CD14-positive monocyte (primary cell): ENCODE results near the gene ECSCR. TPM values are rescaled to one million over a fixed set of nuclear protein-coding genes. Genes with fewer than 3 reads are reported as not detected.
A peak's percentile ranks its signal among the peaks of the same experiment; 100 is the strongest.

ENCODE experiments used
- DNase-seq, 3 donors: peaks; one replicate each; pipeline ENCODE4 v3.0.0-alpha.2; 2011 to 2022
- H2AFZ ChIP-seq: 2 replicates; pipeline ENCODE4 v1.6.0; 2012; ENCODE audit warnings: mild to moderate bottlenecking, low read depth, low read length, inconsistent platforms; ENCODE audit not compliant: insufficient read depth, poor library complexity, severe bottlenecking
- H3K27ac ChIP-seq, 2 donors: 1 replicate in 1 of 2; 2 replicates in 1 of 2; pipeline ENCODE4 v1.5.1; 2012 to 2013; ENCODE audit warnings: low read length in 2 of 2, control low read depth in 1 of 2, inconsistent platforms in 1 of 2, low read depth in 1 of 2, mild to moderate bottlenecking in 1 of 2
- H3K27me3 ChIP-seq, 2 donors: one replicate each; pipeline versions ENCODE4 v1.6.0 to v1.6.1; 2011 to 2013; ENCODE audit warnings: low read length in 2 of 2; ENCODE audit not compliant: control insufficient read depth in 2 of 2, insufficient read depth in 2 of 2
- H3K36me3 ChIP-seq, 2 donors: replicated peaks in 1 of 2; 1 replicate in 1 of 2; 2 replicates in 1 of 2; pipeline versions ENCODE4 v1.5.1 to v1.6.1; 2012 to 2013; ENCODE audit warnings: low read length in 2 of 2, control low read depth in 1 of 2, inconsistent platforms in 1 of 2, mild to moderate bottlenecking in 1 of 2; ENCODE audit not compliant: insufficient read depth in 2 of 2, control insufficient read depth in 1 of 2
- H3K4me1 ChIP-seq, 2 donors: 1 replicate in 1 of 2; 2 replicates in 1 of 2; pipeline versions ENCODE4 v1.5.1 to v1.6.1; 2012 to 2013; ENCODE audit warnings: low read length in 2 of 2, control low read depth in 1 of 2, inconsistent platforms in 1 of 2, mild to moderate bottlenecking in 1 of 2, moderate library complexity in 1 of 2; ENCODE audit not compliant: insufficient read depth in 2 of 2, control insufficient read depth in 1 of 2
- H3K4me2 ChIP-seq: replicated peaks from 2 replicates; pipeline ENCODE3; 2012; ENCODE audit warnings: low read length, moderate library complexity, mild to moderate bottlenecking; ENCODE audit not compliant: poor library complexity, severe bottlenecking; ENCODE audit errors: extremely low read depth
- H3K4me3 ChIP-seq, 3 experiments: fragments of 200-600 bp in 1 of 3; sonication (generic) in 1 of 3; replicated peaks in 1 of 3; 1 replicate in 2 of 3; 2 replicates in 1 of 3; pipeline ENCODE4 v1.5.1; 2011 to 2013; ENCODE audit warnings: low read length in 3 of 3, mild to moderate bottlenecking in 3 of 3, control low read depth in 2 of 3, low read depth in 2 of 3, inconsistent platforms in 1 of 3, moderate library complexity in 1 of 3
- H3K79me2 ChIP-seq: 2 replicates; pipeline ENCODE4 v1.6.0; 2012; ENCODE audit warnings: mild to moderate bottlenecking, control low read depth, inconsistent platforms, low read length, moderate library complexity; ENCODE audit not compliant: insufficient read depth
- H3K9ac ChIP-seq: 2 replicates; pipeline ENCODE4 v1.6.0; 2017; ENCODE audit warnings: low read length, mild to moderate bottlenecking; ENCODE audit not compliant: insufficient read depth, poor library complexity, severe bottlenecking
- H3K9me3 ChIP-seq, 2 donors: replicated peaks in 1 of 2; 1 replicate in 1 of 2; 2 replicates in 1 of 2; pipeline versions ENCODE4 v1.5.1 to v1.6.1; 2012 to 2013; ENCODE audit warnings: low read length in 2 of 2, control low read depth in 1 of 2; ENCODE audit not compliant: control insufficient read depth in 1 of 2, insufficient read depth in 1 of 2
- H4K20me1 ChIP-seq: 2 replicates; pipeline ENCODE4 v1.6.0; 2012; ENCODE audit warnings: mild to moderate bottlenecking, low read length, control low read depth, moderate library complexity; ENCODE audit not compliant: insufficient read depth
- H3K27ac Mint-ChIP-seq, 7 donors: one replicate each; pipeline ENCODE4 v1.8.0; 2020; ENCODE audit warnings: mild to moderate bottlenecking in 7 of 7, mixed read lengths in 7 of 7, moderate library complexity in 6 of 7, inconsistent platforms in 2 of 7
- H3K27me3 Mint-ChIP-seq, 3 donors: one replicate each; pipeline ENCODE4 v1.8.0; 2021 to 2022; ENCODE audit warnings: low read depth in 3 of 3, mild to moderate bottlenecking in 3 of 3, mixed read lengths in 3 of 3, moderate library complexity in 3 of 3, inconsistent platforms in 1 of 3
- H3K36me3 Mint-ChIP-seq, 2 donors: one replicate each; pipeline ENCODE4 v1.8.0; 2020; ENCODE audit warnings: mixed read lengths in 2 of 2, inconsistent platforms in 1 of 2, mild to moderate bottlenecking in 1 of 2
- H3K4me1 Mint-ChIP-seq: one replicate; pipeline ENCODE4 v1.8.0; 2020; ENCODE audit warnings: mild to moderate bottlenecking, mixed read lengths
- H3K4me3 Mint-ChIP-seq, 2 donors: one replicate each; pipeline ENCODE4 v1.8.0; 2020; ENCODE audit warnings: mild to moderate bottlenecking in 2 of 2, mixed read lengths in 2 of 2, moderate library complexity in 1 of 2
- H3K9me3 Mint-ChIP-seq, 7 donors: one replicate each; pipeline ENCODE4 v1.8.0; 2020 to 2022; ENCODE audit warnings: mixed read lengths in 7 of 7, mild to moderate bottlenecking in 6 of 7, moderate library complexity in 6 of 7, inconsistent platforms in 2 of 7
- WGBS: methylation state at CpG from one replicate; pipeline ENCODE4 v1.1.5; 2013; ENCODE audit warnings: missing lambda C conversion rate; ENCODE audit not compliant: insufficient coverage; 5-methylcytosine and 5-hydroxymethylcytosine counted together
- intact Hi-C, 2 donors: fragments of 100-400 bp; cut with micrococcal nuclease; formaldehyde crosslinking; loops; one replicate each; pipeline versions ENCODE4 v1.15.0 to v1.15.1; 2023
- polyA plus RNA-seq, 3 donors: library from polyadenylated mRNA; depleted of rRNA in 1 of 3; unstranded in 2 of 3; stranded (reverse) in 1 of 3; fragments of 300-500 nt in 2 of 3; fragments of >200 nt in 1 of 3; fragmentation: Illumina TruSeq in 2 of 3; gene quantifications; 1 replicate in 2 of 3; 2 replicates in 1 of 3; pipeline ENCODE4 v1.2.3, GENCODE V29; 2012 to 2021
- TF ChIP-seq, protein P1 (sequence below): fragments of 200-600 bp; IDR thresholded peaks from one replicate; pipeline ENCODE4 v1.8.0; 2022; ENCODE audit warnings: antibody characterized with exemption, mild to moderate bottlenecking

ECSCR gene
- polyA plus RNA-seq, 3 donors, result not detected

GRCh38 chr5:139415869-139416268, 46.7 kb downstream of the ECSCR start:
- no peaks in the 10 kb centered on the region for H3K4me1 Mint-ChIP-seq
- H2AFZ ChIP-seq, result no peak overlapping the region
- H3K27me3 Mint-ChIP-seq, result peaks cover 0 to under 1% (median 0%) of the 10 kb centered on the region in 3 donors
- H4K20me1 ChIP-seq, result no peaks in the 10 kb centered on the region
- no peaks in the 10 kb centered on the region for H3K27me3 ChIP-seq
- H3K4me1 ChIP-seq, result no peaks in the 10 kb centered on the region
- H3K36me3 ChIP-seq, result no peaks in the 10 kb centered on the region
- H3K4me3 Mint-ChIP-seq, result no peak overlapping the region
- intact Hi-C loops, result no loop called here
- no peak overlapping the region for H3K27ac ChIP-seq
- H3K9me3 Mint-ChIP-seq, result no peaks in the 10 kb centered on the region
- H3K79me2 ChIP-seq, result no peaks in the 10 kb centered on the region
- peaks cover 3 to 8% of the 10 kb centered on the region in 2 donors for H3K36me3 Mint-ChIP-seq
- no peak for DNase-seq
- no peak overlapping the region for H3K4me3 ChIP-seq
- no peaks in the 10 kb centered on the region for H3K9me3 ChIP-seq
- TF ChIP-seq, protein P1, sequence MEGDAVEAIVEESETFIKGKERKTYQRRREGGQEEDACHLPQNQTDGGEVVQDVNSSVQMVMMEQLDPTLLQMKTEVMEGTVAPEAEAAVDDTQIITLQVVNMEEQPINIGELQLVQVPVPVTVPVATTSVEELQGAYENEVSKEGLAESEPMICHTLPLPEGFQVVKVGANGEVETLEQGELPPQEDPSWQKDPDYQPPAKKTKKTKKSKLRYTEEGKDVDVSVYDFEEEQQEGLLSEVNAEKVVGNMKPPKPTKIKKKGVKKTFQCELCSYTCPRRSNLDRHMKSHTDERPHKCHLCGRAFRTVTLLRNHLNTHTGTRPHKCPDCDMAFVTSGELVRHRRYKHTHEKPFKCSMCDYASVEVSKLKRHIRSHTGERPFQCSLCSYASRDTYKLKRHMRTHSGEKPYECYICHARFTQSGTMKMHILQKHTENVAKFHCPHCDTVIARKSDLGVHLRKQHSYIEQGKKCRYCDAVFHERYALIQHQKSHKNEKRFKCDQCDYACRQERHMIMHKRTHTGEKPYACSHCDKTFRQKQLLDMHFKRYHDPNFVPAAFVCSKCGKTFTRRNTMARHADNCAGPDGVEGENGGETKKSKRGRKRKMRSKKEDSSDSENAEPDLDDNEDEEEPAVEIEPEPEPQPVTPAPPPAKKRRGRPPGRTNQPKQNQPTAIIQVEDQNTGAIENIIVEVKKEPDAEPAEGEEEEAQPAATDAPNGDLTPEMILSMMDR, result no peak
- no peak overlapping the region for H3K4me2 ChIP-seq
- no peak overlapping the region for H3K27ac Mint-ChIP-seq
- no peak overlapping the region for H3K9ac ChIP-seq

DNA sequence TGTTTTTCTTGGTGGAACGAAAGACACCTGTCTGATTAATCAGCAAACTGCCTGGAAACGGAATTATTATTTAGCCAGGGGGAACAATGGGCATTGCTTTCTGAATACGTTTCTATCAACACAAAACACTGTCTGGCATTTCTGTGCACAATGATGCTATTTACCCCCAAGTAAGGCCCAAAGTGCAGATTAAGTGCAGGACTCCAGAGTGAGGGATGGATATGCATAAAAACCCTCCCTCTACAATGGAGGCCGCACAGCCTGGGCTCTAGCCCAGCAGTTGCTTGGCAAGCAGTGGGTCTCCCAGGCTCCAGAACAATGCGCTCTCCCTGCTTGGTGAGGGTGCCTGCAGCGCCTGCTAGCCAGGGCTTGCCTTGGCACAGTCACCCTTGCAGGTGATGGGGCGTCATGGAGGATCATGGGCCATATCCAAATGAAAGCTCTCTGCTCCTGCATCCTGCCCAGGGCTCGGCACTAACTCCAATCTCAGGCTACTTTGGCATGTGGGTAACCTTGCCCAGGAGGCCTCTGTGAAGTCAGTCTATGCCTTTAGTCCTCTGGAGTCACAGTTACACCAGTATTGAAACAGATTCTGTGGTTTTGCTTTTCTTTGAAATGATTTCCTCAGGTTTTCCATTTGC, 47.2 kb downstream of the ECSCR start:
- Mint-ChIP-seq H3K9me3 (no peaks in the 10 kb centered on the region), H3K4me1 (no peaks in the 10 kb centered on the region), H3K27ac (peak overlapping the region in 1 of 7 donors; percentile 63), H3K36me3 (peaks cover 3 to 8% of the 10 kb centered on the region in 2 donors), H3K4me3 (no peak overlapping the region), H3K27me3 (no peaks in the 10 kb centered on the region)
- no peak for DNase-seq
- Histone ChIP-seq H3K4me3 (no peak overlapping the region), H3K36me3 (no peaks in the 10 kb centered on the region), H2AFZ (no peak overlapping the region), H3K9me3 (no peaks in the 10 kb centered on the region), H3K4me1 (no peaks in the 10 kb centered on the region), H3K27me3 (no peaks in the 10 kb centered on the region), H3K9ac (no peak overlapping the region), H4K20me1 (no peaks in the 10 kb centered on the region), H3K79me2 (no peaks in the 10 kb centered on the region), H3K4me2 (no peak overlapping the region), H3K27ac (no peak overlapping the region)
- TF ChIP-seq, protein P1, result no peak
- intact Hi-C loops, result no loop called here
- WGBS, result 94% methylated on average over 6 of the region's 8 CpGs
